ENCODE results near the gene ANXA4. TPM values are rescaled to one million over a fixed set of nuclear protein-coding genes. Genes with fewer than 3 reads are reported as not detected.

The ANXA4 gene
- total RNA-seq = 94.6 and 96.7 TPM in 2 replicates

- intact Hi-C loops (cut with micrococcal nuclease) = loop anchor here (1.0 to 5.0 kb wide), 2 partner anchors 51 to 76 kb away; no protein-coding TSS in a partner anchor
Observed at GRCh38 chr2:69741575-69742321, at the start of gene ANXA4. Gene ANXA4, plus strand, starts transcription at chr2:69742134. Its CDS starts 39,432 bp downstream, at chr2:69781566.

DNA sequence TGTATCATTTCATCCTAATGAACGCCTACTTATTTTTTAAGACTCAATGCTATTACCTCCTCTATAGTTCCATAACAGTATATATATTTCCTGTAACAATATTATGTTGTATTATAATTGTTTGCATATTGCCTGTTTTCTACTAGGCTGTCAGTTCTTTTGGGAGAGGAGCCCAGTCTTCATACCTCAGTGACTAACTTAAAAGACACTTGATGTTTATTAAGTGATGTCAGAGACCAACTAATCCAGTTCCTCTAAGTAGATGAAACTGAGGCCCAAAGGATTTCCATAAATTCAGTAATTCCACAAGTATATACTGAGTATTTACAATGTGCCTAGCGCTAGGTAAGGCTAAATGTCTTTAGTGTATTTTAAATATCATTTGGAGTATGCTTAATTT, 49.5 kb upstream of the ANXA4 start:
- intact Hi-C loops (cut with micrococcal nuclease) = no loop called here

DNA sequence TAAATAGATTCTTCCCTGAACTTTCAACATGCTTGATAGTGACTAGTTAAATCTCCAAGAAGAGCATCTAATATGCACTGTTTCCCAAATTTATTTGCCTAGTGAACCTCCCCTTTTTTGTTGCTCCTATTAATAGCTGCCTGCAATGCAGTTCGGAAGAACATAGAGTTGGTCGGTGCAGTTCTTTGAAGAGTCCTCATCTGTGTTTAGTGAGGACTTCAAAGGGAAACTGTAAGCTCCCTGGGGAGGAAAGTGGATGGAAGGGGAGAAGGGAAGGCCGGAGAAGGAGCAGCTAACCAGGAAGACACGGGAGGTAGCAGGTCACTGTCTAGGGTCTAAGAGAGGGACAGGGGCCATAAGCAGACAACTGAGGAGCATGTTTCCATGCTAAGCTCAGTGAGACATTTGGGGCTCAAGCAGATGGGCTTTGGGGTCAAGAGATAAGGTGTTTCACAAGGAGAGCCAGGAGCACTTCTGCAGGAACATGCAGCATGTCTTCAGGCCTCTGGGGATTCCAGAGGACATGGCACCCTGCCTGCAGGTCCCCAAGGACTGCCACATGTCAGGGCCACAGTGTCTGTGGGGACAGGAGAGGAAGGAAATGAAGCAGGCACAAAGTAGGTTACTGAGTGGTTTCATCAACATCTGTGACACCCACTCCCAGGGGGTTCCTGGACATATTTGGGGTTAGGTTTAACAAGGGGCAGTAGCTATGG, 48.7 kb upstream of the ANXA4 start:
- intact Hi-C loops (cut with micrococcal nuclease) = no loop called here

DNA sequence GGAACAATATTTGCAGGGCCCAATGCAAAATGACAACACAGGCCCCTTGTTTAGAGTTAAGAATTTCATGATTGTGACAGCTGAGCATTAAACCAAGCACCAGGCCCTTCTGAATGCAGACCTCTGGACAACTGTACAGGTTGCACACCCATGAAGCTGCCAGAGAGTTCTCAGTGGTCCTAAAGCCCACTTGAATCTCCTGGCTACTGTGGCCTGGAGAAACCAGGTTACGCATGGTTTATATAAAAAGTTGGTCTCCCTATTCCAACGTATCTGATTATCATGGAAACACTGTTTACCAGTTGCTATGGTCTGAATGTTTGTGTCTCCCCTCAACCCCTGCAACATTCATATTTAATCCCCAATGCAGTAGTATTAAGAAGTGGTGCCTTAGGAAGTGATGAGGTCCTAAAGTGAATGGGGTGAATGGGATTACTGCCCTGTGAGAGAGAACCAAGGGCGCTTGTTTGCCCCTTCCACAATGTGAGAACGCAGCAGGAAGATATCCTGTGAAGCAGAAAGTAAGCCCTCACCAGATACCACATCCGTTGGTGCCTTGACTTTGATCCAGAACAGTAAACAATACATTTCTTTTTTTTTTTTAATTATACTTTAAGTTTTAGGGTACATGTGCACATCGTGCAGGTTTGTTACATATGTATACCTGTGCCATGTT, 48.0 kb upstream of the ANXA4 start:
- intact Hi-C loops (cut with micrococcal nuclease) = loop anchor here (2.0 kb wide), 1 partner anchor 49 kb away; no protein-coding TSS in a partner anchor

- intact Hi-C loops (cut with micrococcal nuclease) = loop anchor here (2.0 kb wide), 1 partner anchor 50 kb away; no protein-coding TSS in a partner anchor
Observed at GRCh38 chr2:69694894-69695849, 46.8 kb upstream of the ANXA4 start.

GRCh38 chr2:69695850-69696216, 46.1 kb upstream of the ANXA4 start:
- intact Hi-C loops (cut with micrococcal nuclease) = loop anchor here (2.0 kb wide), 1 partner anchor 51 kb away; no protein-coding TSS in a partner anchor

GRCh38 chr2:69700381-69700780, 41.6 kb upstream of the ANXA4 start:
- intact Hi-C loops (cut with micrococcal nuclease) = no loop called here

DNA sequence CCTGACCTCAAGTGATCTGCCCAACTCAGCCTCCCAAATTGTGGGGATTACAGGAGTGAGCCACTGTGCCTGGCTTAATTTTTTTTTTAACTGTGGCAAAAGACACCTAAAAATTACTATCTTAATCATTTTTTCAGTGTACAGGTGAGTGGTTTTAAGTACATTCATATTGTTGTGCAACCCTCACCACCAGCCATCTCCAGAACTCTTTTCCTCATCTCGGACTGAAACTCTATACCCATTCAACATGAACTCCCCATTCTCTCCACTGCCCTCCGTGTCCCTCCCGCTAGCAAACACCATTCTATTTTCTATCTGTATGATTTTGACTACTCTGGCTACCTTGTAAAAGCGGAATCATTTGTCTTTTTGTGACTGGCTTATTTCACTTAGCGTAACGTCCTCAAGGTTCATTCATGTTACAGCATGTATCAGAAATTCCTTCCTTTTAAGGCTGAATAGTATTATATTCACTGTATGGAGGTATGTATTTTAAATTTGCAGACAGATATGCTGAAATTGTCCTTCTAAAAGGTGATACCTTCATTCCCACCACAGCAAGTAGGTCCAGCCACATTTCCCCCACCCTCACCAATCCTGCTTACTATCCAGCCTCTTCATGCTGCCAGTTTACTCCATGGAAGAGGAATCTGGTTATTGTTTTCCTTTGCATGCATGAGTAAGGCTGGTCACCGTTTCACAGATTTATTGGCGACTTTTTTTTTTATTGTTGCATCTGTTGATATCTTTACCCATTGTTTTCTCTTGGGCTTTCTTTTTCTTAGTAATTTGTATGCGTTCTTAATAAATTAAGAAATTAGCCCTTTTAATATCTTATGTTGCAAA, 40.6 kb upstream of the ANXA4 start:
- intact Hi-C loops (cut with micrococcal nuclease) = no loop called here

- intact Hi-C loops (cut with micrococcal nuclease) = no loop called here
Observed at GRCh38 chr2:69703189-69703588, 38.7 kb upstream of the ANXA4 start.

DNA sequence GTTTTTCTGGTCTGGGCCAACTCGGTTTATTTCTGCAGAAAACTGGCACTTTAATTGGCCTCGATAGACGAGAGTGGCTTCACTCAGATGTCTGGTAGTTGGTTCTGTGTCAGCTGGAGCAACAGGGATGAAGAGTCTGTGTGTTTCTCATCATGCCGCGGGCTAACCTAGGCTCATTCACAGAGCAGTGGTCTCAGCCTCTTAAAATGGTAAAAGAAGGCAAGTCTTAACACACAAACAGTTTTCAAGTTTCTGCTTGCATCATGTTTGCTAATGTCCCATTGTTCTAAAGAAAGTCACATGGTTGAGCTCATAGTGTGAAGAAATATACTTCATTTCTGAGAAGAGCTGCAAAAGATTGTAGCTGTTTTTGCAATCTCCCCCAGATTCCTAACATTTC, 37.5 kb upstream of the ANXA4 start:
- intact Hi-C loops (cut with micrococcal nuclease) = no loop called here

DNA sequence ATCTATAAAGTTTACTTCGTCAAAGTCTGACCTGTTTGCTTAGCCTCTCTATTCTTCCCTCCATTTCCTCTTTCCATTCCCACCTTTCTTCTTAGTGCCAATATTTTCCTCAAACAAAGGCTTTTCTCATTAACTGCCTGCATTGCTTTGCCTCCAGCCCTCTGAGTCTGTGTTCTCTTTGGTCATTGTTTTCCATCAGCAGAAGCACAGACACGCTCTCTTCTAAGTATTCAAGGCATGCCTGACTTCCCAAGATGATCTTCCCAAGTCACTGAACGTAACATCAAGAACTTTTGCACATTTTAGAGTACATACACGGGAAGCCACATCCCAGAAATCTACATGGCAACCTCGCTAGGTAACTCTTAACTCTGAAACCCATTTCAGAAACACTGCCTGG, 32.6 kb upstream of the ANXA4 start:
- intact Hi-C loops (cut with micrococcal nuclease) = no loop called here

DNA sequence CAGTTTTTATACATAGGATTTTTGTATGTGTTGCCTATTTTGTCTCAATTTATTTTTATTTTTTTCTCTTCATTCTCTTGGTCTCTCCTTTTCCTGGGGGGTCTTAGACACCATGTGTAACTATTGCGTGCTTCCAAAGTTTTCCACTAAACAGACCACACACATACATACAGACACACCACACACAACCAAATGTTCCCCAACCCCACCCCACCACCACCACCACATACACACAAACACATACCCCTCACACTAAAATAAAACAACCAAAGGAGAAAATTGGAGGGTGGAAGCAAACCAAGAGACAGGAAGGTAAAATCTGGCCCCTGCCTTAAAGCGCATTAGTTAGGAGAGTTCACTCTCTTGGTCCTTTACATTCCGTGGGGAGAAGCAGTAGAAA, 30.0 kb upstream of the ANXA4 start:
- intact Hi-C loops (cut with micrococcal nuclease) = loop anchor here (5.0 kb wide), 1 partner anchor 325 kb away; the partner anchor contains the start of gene GFPT1

- intact Hi-C loops (cut with micrococcal nuclease) = loop anchor here (1.0 to 5.0 kb wide), 5 partner anchors 70 to 339 kb away; partner anchors contain the start of genes GFPT1 and NFU1
Observed at GRCh38 chr2:69714024-69714423, 27.9 kb upstream of the ANXA4 start.

- intact Hi-C loops (cut with micrococcal nuclease) = loop anchor here (1.0 to 5.0 kb wide), 5 partner anchors 70 to 339 kb away; partner anchors contain the start of genes GFPT1 and NFU1
Observed at GRCh38 chr2:69714539-69715220, 27.3 kb upstream of the ANXA4 start.

DNA sequence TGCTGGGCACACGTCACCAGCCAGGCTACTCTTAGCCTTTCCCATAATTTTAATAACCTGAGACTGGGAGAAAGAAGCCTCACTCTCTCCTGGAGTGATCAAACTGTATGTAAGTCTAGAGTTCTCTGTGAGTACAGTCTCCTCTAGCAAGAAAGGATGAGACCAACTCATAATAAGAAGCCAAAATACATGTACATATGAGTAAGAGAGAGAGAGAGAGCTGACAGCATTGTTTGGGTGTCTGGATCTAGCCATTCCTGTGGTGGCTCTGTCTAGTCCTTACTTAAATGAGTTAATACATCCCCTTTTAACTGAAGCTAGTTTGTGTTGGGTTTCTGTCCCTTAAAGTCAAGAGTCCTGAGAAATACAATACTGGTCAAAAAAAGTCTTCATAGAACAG, 26.0 kb upstream of the ANXA4 start:
- intact Hi-C loops (cut with micrococcal nuclease) = no loop called here

DNA sequence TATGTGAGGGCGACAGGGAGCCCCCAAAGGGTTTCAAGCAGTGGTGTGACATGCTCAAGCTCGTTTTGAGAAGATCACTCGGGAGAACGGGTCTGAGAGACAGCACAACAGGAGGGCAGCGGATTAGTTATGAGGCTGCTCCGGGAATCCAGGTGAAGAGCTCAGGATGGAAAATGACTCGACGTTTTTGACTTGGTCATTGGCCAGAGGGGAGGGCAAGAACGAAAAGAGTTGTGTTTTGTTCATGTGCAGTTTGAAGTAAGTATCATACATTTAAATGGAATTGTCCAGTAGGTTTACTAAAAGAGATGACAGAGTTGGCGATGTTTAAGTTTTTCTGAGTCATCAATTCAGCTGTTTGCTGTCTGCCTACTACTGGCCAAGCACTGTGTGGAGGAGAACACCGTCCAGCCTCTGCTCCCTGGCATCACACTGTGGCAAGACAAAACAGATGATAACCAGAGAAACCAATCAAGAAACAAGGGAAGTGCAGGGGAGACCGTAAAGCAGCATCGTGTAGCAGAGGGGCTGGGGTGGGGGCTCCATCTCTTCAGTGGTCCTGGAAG, 25.3 kb upstream of the ANXA4 start:
- intact Hi-C loops (cut with micrococcal nuclease) = no loop called here

DNA sequence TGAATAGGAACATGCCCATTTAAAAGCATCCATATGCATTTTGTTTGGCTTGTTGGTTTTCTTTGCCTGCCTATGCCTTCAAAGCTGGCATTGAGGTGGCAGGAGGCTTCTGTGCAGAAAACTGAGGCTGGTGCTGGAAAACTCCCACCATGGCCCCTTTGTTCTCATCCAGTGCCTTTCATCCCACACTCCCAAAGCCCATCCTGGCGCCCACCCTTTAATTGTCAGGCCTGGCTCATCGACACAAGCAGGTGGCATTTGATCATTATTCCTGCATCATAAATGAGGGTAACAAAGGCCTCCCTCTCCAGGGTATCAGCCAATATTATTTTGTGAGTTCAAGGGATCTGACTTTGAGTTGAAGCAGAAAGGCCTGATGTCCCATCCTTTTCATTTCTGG, 24.7 kb upstream of the ANXA4 start:
- intact Hi-C loops (cut with micrococcal nuclease) = no loop called here

GRCh38 chr2:69717861-69718273, 24.1 kb upstream of the ANXA4 start:
- intact Hi-C loops (cut with micrococcal nuclease) = no loop called here
